Measurements from ENCODE around the gene MRPL52.

The MRPL52 gene

GRCh38 chr14:22829661-22830442 lies at the start of gene MRPL52 (continued):
- no peak for TF ChIP-seq ZNF571 (tag by site-specific recombination; IDR thresholded peaks at IDR 0.05)
- no peak for TF ChIP-seq TRIM28 (IDR thresholded peaks at IDR 0.05; ENCODE audit: borderline replicate concordance, low read length)
- TF ChIP-seq ZNF274 (IDR thresholded peaks at IDR 0.05; ENCODE audit: low read length) = no peak
- TF ChIP-seq ZNF274 (tag by site-specific recombination; IDR thresholded peaks at IDR 0.05; ENCODE audit: borderline replicate concordance) = no peak
- no peak; the same call in 1 of the 2 replicates for TF ChIP-seq ZNF558 (tag by site-specific recombination; IDR thresholded peaks at IDR 0.05)
- TF ChIP-seq ZNF184 (tag by site-specific recombination; IDR thresholded peaks at IDR 0.05) = no peak
- TF ChIP-seq, protein P1, sequence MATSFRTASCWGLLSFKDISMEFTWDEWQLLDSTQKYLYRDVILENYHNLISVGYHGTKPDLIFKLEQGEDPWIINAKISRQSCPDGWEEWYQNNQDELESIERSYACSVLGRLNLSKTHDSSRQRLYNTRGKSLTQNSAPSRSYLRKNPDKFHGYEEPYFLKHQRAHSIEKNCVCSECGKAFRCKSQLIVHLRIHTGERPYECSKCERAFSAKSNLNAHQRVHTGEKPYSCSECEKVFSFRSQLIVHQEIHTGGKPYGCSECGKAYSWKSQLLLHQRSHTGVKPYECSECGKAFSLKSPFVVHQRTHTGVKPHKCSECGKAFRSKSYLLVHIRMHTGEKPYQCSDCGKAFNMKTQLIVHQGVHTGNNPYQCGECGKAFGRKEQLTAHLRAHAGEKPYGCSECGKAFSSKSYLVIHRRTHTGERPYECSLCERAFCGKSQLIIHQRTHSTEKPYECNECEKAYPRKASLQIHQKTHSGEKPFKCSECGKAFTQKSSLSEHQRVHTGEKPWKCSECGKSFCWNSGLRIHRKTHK (tag by site-specific recombination; IDR thresholded peaks at IDR 0.05) = no peak
- TF ChIP-seq ZNF792 (tag by site-specific recombination; IDR thresholded peaks at IDR 0.05) = no peak
- TF ChIP-seq ZNF2 (tag by site-specific recombination; IDR thresholded peaks at IDR 0.05) = no peak
- no peak for TF ChIP-seq ZEB2 (tag by site-specific recombination; IDR thresholded peaks at IDR 0.05)
- TF ChIP-seq, protein P2, sequence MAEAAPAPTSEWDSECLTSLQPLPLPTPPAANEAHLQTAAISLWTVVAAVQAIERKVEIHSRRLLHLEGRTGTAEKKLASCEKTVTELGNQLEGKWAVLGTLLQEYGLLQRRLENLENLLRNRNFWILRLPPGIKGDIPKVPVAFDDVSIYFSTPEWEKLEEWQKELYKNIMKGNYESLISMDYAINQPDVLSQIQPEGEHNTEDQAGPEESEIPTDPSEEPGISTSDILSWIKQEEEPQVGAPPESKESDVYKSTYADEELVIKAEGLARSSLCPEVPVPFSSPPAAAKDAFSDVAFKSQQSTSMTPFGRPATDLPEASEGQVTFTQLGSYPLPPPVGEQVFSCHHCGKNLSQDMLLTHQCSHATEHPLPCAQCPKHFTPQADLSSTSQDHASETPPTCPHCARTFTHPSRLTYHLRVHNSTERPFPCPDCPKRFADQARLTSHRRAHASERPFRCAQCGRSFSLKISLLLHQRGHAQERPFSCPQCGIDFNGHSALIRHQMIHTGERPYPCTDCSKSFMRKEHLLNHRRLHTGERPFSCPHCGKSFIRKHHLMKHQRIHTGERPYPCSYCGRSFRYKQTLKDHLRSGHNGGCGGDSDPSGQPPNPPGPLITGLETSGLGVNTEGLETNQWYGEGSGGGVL (tag by site-specific recombination; IDR thresholded peaks at IDR 0.05) = no peak
- no peak for TF ChIP-seq SALL2 (tag by site-specific recombination; IDR thresholded peaks at IDR 0.05; ENCODE audit: borderline replicate concordance)
- TF ChIP-seq, protein P3, sequence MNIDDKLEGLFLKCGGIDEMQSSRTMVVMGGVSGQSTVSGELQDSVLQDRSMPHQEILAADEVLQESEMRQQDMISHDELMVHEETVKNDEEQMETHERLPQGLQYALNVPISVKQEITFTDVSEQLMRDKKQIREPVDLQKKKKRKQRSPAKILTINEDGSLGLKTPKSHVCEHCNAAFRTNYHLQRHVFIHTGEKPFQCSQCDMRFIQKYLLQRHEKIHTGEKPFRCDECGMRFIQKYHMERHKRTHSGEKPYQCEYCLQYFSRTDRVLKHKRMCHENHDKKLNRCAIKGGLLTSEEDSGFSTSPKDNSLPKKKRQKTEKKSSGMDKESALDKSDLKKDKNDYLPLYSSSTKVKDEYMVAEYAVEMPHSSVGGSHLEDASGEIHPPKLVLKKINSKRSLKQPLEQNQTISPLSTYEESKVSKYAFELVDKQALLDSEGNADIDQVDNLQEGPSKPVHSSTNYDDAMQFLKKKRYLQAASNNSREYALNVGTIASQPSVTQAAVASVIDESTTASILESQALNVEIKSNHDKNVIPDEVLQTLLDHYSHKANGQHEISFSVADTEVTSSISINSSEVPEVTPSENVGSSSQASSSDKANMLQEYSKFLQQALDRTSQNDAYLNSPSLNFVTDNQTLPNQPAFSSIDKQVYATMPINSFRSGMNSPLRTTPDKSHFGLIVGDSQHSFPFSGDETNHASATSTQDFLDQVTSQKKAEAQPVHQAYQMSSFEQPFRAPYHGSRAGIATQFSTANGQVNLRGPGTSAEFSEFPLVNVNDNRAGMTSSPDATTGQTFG (tag by site-specific recombination; IDR thresholded peaks at IDR 0.05; ENCODE audit: borderline replicate concordance) = no peak
- peak; percentile 67 for TF ChIP-seq ZBTB20 (tag by site-specific recombination; IDR thresholded peaks at IDR 0.05)
- no peak for TF ChIP-seq ZNF585B (tag by site-specific recombination; IDR thresholded peaks at IDR 0.05)
- TF ChIP-seq ZSCAN16 (tag by site-specific recombination; IDR thresholded peaks at IDR 0.05) = no peak
- TF ChIP-seq KLF1 (tag by site-specific recombination; IDR thresholded peaks at IDR 0.05) = no peak
- TF ChIP-seq ZNF48 (tag by site-specific recombination; IDR thresholded peaks at IDR 0.05) = no peak
- no peak for TF ChIP-seq MYNN (tag by site-specific recombination; IDR thresholded peaks at IDR 0.05; ENCODE audit: borderline replicate concordance)
- no peak for TF ChIP-seq CTCF (tag by site-specific recombination; IDR thresholded peaks at IDR 0.05)
- no peak for TF ChIP-seq BCL6B (tag by site-specific recombination; IDR thresholded peaks at IDR 0.05)
- TF ChIP-seq ZNF223 (tag by site-specific recombination; IDR thresholded peaks at IDR 0.05) = no peak
- no peak for TF ChIP-seq ZNF114 (tag by site-specific recombination; IDR thresholded peaks at IDR 0.05)
- TF ChIP-seq ZBTB6 (tag by site-specific recombination; IDR thresholded peaks at IDR 0.05) = no peak
- peak; percentile 75 for TF ChIP-seq ELK4 (IDR thresholded peaks at IDR 0.05; ENCODE audit: borderline replicate concordance, low read depth, low read length)
- no peak for TF ChIP-seq AEBP2 (tag by site-specific recombination; IDR thresholded peaks at IDR 0.05; ENCODE audit: borderline replicate concordance)
- TF ChIP-seq ZNF76 (tag by site-specific recombination; IDR thresholded peaks at IDR 0.05; ENCODE audit: borderline replicate concordance, low read depth) = peak; percentile 78; the same call in 1 of the 2 replicates
